Muscle layer of duodenum (tissue), 2 donors: ENCODE results near the gene PRIMPOL.
"Not testable (repeated sequence)": the region's sequence is repeated elsewhere in the genome, so short reads cannot be mapped to it uniquely, and the experiment has no call there.

Source experiments
- H3K27ac ChIP-seq: one replicate; pipeline ENCODE4 v1.7.0; 2013; ENCODE audit warnings: mild to moderate bottlenecking, low read length
- H3K27me3 ChIP-seq: one replicate; pipeline ENCODE4 v1.7.0; 2013; ENCODE audit warnings: low read depth, mild to moderate bottlenecking, control low read depth, low read length
- H3K36me3 ChIP-seq, 2 donors: one replicate each; pipeline ENCODE4 v1.7.0; 2013; ENCODE audit warnings: low read length in 2 of 2, control low read depth in 1 of 2, mild to moderate bottlenecking in 1 of 2; ENCODE audit not compliant: insufficient read depth in 2 of 2, control insufficient read depth in 1 of 2
- H3K4me1 ChIP-seq, 2 donors: one replicate each; pipeline ENCODE4 v1.7.0; 2013; ENCODE audit warnings: low read length in 2 of 2, mild to moderate bottlenecking in 2 of 2, control low read depth in 1 of 2, moderate library complexity in 1 of 2; ENCODE audit not compliant: insufficient read depth in 2 of 2, control insufficient read depth in 1 of 2
- H3K4me3 ChIP-seq, 2 donors: one replicate each; pipeline ENCODE4 v1.7.0; 2013; ENCODE audit warnings: low read length in 2 of 2, low read depth in 1 of 2, mild to moderate bottlenecking in 1 of 2
- H3K9me3 ChIP-seq, 2 donors: one replicate each; pipeline ENCODE4 v1.7.0; 2013; ENCODE audit warnings: low read length in 2 of 2, control low read depth in 1 of 2, mild to moderate bottlenecking in 1 of 2; ENCODE audit not compliant: control insufficient read depth in 1 of 2
- donor health status: healthy.

PRIMPOL gene

GRCh38 chr4:184721254-184721653, 71.7 kb downstream of the PRIMPOL start:
- H3K27ac ChIP-seq, result no peak overlapping the region
- H3K36me3 ChIP-seq, result no peaks in the 10 kb centered on the region
- no peaks in the 10 kb centered on the region for H3K27me3 ChIP-seq
- no peaks in the 10 kb centered on the region for H3K4me1 ChIP-seq
- H3K9me3 ChIP-seq, result no peaks in the 10 kb centered on the region
- no peak overlapping the region for H3K4me3 ChIP-seq

DNA sequence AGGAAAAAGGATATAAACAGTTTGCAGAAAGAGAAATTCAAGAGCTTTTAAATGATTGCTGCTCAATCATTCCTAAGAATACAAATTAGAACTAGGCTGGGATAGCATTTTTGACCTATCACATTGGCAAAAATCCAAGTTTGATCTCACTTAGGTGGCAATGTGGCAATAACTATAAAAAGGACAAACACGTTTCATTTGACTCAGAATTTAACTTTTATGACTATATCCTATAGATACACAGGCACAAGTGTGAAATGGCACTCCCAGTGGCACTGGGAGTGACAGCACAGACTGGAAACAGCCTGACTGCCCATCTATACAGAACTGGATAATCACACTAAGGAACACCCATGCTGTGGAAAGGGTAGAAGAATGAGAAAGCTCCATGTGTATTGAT, 73.3 kb downstream of the PRIMPOL start:
- Histone ChIP-seq H3K4me1 (no peaks in the 10 kb centered on the region), H3K27ac (no peak overlapping the region), H3K36me3 (no peaks in the 10 kb centered on the region), H3K9me3 (no peaks in the 10 kb centered on the region), H3K27me3 (no peaks in the 10 kb centered on the region), H3K4me3 (no peak overlapping the region)

GRCh38 chr4:184727430-184727829, 77.9 kb downstream of the PRIMPOL start:
- no peak overlapping the region for H3K4me3 ChIP-seq
- no peaks in the 10 kb centered on the region for H3K36me3 ChIP-seq
- no peaks in the 10 kb centered on the region for H3K27me3 ChIP-seq
- no peak overlapping the region for H3K27ac ChIP-seq
- no peaks in the 10 kb centered on the region for H3K4me1 ChIP-seq
- no peaks in the 10 kb centered on the region for H3K9me3 ChIP-seq

DNA sequence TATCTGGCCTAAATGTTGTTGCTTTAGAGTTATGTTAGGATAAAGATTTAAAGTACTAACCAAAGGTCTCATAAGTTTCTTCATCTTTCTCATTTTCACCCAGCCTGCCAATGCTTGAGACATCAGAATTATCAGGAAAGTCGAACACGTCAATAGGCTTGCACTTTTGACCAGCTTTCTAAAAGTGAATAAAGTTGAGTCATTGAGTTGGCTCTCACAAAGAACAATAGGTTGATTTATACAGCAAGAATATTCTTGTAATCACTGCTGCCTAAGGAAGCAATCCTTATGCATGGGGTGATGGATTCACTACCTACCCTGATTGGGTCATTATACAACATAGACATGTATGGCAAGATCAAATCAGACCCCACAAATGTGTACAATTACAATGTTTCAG, 79.3 kb downstream of the PRIMPOL start:
- no peaks in the 10 kb centered on the region for H3K9me3 ChIP-seq
- no peak overlapping the region for H3K4me3 ChIP-seq
- H3K36me3 ChIP-seq, result no peaks in the 10 kb centered on the region
- H3K27ac ChIP-seq, result no peak overlapping the region
- peaks cover 0 to 9% of the 10 kb centered on the region in 2 donors for H3K4me1 ChIP-seq
- no peaks in the 10 kb centered on the region for H3K27me3 ChIP-seq

- Histone ChIP-seq H3K27ac (no peak overlapping the region), H3K27me3 (no peaks in the 10 kb centered on the region), H3K9me3 (no peaks in the 10 kb centered on the region), H3K36me3 (no peaks in the 10 kb centered on the region), H3K4me1 (peaks cover 0 to 12% of the 10 kb centered on the region in 2 donors), H3K4me3 (no peak overlapping the region)
Observed at GRCh38 chr4:184729946-184730345, 80.4 kb downstream of the PRIMPOL start.

- Histone ChIP-seq H3K27ac (no peak overlapping the region), H3K27me3 (no peaks in the 10 kb centered on the region), H3K36me3 (no peaks in the 10 kb centered on the region), H3K9me3 (no peaks in the 10 kb centered on the region), H3K4me1 (peaks cover 0 to 12% of the 10 kb centered on the region in 2 donors), H3K4me3 (no peak overlapping the region)
Observed at GRCh38 chr4:184731056-184731455, 81.5 kb downstream of the PRIMPOL start.

- Histone ChIP-seq H3K4me1 (peaks cover 0 to 12% of the 10 kb centered on the region in 2 donors), H3K27me3 (no peaks in the 10 kb centered on the region), H3K9me3 (no peaks in the 10 kb centered on the region), H3K4me3 (no peak overlapping the region), H3K36me3 (no peaks in the 10 kb centered on the region), H3K27ac (no peak overlapping the region)
Observed at GRCh38 chr4:184732126-184732525, 82.6 kb downstream of the PRIMPOL start.

DNA sequence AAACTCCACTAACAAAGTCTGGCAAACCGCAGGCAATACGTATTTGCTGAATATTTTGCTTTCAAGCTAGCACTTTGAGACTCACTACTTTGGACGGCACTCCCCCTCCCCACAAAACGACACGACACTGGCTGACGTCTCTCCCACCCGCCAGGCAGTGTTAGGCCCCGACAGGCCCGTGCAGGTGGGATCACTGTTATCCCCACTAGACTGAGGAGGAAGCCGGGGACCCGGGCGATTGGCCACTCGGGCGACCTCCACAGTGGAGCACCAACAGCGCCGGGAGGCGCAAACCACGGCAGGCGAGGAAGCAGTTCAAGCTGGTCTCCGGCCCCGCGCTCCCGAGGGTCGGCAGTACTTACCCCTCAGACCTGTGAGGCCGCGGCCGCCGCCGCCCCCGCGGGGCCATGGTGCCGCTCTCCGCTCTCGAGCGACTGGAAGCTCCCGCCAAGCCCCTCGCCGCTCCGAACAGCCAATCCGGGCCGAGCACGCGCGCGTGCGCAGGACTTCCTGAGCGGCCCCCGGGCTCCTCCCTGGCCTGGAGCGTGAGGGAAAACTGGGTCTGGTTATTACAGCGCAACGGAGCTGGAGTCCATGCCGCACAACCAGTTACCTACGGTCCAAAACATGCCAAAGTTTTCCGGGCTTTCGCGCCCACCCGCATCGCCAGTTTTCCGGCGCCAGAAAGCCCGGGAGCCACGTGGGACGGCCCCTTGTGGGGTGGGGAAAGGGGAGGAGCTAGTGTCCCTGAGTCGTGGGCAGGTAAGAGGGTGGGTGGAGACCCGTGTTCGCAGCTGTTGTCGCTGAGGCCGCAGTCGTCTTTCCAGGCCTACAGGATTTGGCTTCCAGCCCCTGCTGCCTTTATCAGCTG, 84.4 kb downstream of the PRIMPOL start, which contains the start of gene CENPU:
Gene CENPU, minus strand, starts transcription at position 443 of the 871 bp plus-strand sequence. Its CDS starts 34 bp downstream, at position 409.
- Histone ChIP-seq H3K4me1 (peaks cover 0 to 12% of the 10 kb centered on the region in 2 donors), H3K27me3 (no peaks in the 10 kb centered on the region), H3K36me3 (no peaks in the 10 kb centered on the region), H3K27ac (peak within 1 kb of the TSS; percentile 65), H3K4me3 (peak within 1 kb of the TSS; percentile 67 to 98), H3K9me3 (no peaks in the 10 kb centered on the region)

DNA sequence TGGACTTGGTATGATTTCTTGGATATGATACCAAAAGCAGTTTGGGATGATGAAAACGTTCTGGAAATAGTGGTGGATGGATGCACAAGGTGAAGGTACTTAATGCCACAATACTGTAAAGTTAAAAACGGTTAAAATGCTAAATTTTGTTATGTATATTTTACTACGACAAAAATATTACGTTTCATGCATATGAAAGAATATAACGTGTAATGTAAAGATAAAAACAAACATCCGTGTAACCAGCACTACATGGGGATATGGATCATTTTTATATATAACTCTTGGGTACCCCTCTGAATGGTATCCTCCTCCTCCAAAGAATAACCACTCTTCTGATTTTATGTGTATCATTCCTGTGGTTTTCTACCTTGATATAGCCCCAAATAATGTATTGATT, 85.2 kb downstream of the PRIMPOL start:
- Histone ChIP-seq H3K9me3 (no peaks in the 10 kb centered on the region), H3K36me3 (no peaks in the 10 kb centered on the region), H3K27me3 (no peaks in the 10 kb centered on the region), H3K27ac (peak overlapping the region; percentile 65), H3K4me1 (peaks cover 0 to 12% of the 10 kb centered on the region in 2 donors), H3K4me3 (peak overlapping the region; percentile 67 to 98)

- H3K27me3 ChIP-seq, H3K36me3 ChIP-seq, H3K27ac ChIP-seq, H3K4me1 ChIP-seq, H3K4me3 ChIP-seq, H3K9me3 ChIP-seq: not testable (repeated sequence)
Observed at GRCh38 chr4:184739575-184739974, 90.0 kb downstream of the PRIMPOL start.

DNA sequence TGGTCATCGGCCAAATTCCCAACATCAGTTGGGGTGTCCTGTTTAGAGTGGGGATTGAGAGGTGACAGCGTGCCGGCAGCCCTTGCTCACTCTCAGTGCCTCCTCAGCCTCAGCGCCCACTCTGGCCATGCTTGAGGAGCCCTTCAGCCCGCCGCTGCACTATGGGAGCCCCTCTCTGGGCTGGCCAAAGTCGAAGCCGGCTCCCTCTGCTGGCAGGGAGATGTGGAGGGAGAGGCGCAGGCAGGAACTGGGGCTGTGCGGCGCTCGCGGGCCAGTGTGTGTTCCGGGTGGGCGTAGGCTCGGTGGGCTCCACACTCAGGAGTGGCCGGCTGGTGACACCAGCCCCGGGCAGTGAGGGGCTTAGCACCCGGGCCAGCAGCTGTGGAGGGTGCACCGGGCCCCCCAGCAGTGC, 91.4 kb downstream of the PRIMPOL start:
- H3K9me3 ChIP-seq, result no peaks in the 10 kb centered on the region
- H3K27me3 ChIP-seq, result no peaks in the 10 kb centered on the region
- H3K4me3 ChIP-seq, result no peak overlapping the region

DNA sequence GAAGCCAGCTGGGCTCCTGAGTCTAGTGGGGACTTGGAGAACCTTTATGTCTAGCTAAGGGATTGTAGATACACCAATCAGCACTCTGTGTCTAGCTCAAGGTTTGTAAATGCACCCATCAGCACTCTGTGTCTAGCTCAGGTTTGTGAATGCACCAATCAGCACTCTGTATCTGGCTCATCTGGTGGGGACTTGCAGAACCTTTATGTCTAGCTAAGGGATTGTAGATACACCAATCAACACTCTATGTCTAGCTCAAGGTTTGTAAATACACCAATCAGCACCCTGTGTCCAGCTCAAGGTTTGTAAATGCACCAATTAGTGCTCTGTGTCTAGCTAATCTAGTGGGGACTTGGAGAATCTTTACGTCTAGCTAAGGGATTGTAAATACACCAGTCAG, 92.1 kb downstream of the PRIMPOL start:
- H3K4me1 ChIP-seq, result peaks cover 12% of the 10 kb centered on the region in 2 donors
- not testable (repeated sequence) for H3K4me3 ChIP-seq, H3K27ac ChIP-seq, H3K9me3 ChIP-seq, H3K27me3 ChIP-seq, H3K36me3 ChIP-seq

More for the DNA sequence above, 91.4 kb downstream of the PRIMPOL start:
- Histone ChIP-seq H3K27ac (no peak overlapping the region), H3K36me3 (no peaks in the 10 kb centered on the region), H3K4me1 (peaks cover 6% of the 10 kb centered on the region in 2 donors)
